ENCODE data around the gene TASOR2.

DNA sequence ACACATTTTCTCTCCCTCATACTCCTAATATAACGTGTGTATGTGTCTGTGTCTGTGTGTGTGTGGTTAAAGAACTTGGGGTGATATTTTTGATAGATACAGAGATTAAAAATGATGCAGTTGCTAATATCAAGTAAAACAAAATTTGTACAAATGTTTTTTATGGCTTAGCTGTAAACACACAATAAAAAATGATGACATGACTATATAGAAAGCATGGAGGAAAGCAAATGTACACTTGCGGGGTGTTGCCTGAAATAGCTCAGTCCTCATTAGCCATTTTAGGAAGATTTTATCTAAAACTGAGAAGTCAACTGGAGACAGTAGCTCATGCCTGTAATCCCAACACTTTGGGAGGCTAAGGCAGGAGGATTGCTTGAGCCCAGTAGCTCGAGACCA lies 5.6 kb upstream of the TASOR2 start:
- TF ChIP-seq, protein P1, sequence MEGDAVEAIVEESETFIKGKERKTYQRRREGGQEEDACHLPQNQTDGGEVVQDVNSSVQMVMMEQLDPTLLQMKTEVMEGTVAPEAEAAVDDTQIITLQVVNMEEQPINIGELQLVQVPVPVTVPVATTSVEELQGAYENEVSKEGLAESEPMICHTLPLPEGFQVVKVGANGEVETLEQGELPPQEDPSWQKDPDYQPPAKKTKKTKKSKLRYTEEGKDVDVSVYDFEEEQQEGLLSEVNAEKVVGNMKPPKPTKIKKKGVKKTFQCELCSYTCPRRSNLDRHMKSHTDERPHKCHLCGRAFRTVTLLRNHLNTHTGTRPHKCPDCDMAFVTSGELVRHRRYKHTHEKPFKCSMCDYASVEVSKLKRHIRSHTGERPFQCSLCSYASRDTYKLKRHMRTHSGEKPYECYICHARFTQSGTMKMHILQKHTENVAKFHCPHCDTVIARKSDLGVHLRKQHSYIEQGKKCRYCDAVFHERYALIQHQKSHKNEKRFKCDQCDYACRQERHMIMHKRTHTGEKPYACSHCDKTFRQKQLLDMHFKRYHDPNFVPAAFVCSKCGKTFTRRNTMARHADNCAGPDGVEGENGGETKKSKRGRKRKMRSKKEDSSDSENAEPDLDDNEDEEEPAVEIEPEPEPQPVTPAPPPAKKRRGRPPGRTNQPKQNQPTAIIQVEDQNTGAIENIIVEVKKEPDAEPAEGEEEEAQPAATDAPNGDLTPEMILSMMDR (IDR thresholded peaks at IDR 0.05), result no peak
- TF ChIP-seq POLR2A (IDR thresholded peaks at IDR 0.05) (no peak), POLR2AphosphoS5 (IDR thresholded peaks at IDR 0.05) (no peak)
